ENCODE results near the gene MAMLD1.

MAMLD1 gene

GRCh38 chrX:150355913-150356312, 7.2 kb upstream of the MAMLD1 start:
- no peak overlapping the region for H3K27ac ChIP-seq
- H3K36me3 ChIP-seq = no peaks in the 10 kb centered on the region
- no peaks in the 10 kb centered on the region for H3K9me3 ChIP-seq (ENCODE audit: severe bottlenecking)
- no peak overlapping the region for H3K4me3 ChIP-seq (ENCODE audit: low read depth, low read length)
- DNase-seq = no peak
- TF ChIP-seq CTCF (IDR thresholded peaks at IDR 0.05; ENCODE audit: low read depth, low read length) = no peak
- peaks cover 91% of the 10 kb centered on the region for H3K27me3 ChIP-seq (ENCODE audit: insufficient read depth, low read depth, severe bottlenecking)

- Histone ChIP-seq H3K9me3 (ENCODE audit: severe bottlenecking) (no peaks in the 10 kb centered on the region), H3K27ac (no peak overlapping the region), H3K27me3 (ENCODE audit: insufficient read depth, low read depth, severe bottlenecking) (peaks cover 96% of the 10 kb centered on the region), H3K4me3 (ENCODE audit: low read depth, low read length) (no peak overlapping the region), H3K36me3 (no peaks in the 10 kb centered on the region)
- TF ChIP-seq CTCF (IDR thresholded peaks at IDR 0.05; ENCODE audit: low read depth, low read length) = no peak
- peak; percentile 7 for DNase-seq
Measured at GRCh38 chrX:150357790-150358189, 5.3 kb upstream of the MAMLD1 start.

GRCh38 chrX:150358651-150359050, 4.5 kb upstream of the MAMLD1 start:
- TF ChIP-seq CTCF (IDR thresholded peaks at IDR 0.05; ENCODE audit: low read depth, low read length) = no peak
- Histone ChIP-seq H3K4me3 (ENCODE audit: low read depth, low read length) (no peak overlapping the region), H3K36me3 (no peaks in the 10 kb centered on the region), H3K27ac (no peak overlapping the region), H3K27me3 (ENCODE audit: insufficient read depth, low read depth, severe bottlenecking) (peaks cover 96% of the 10 kb centered on the region), H3K9me3 (ENCODE audit: severe bottlenecking) (no peaks in the 10 kb centered on the region)
- peak; percentile 2 for DNase-seq

- Histone ChIP-seq H3K9me3 (ENCODE audit: severe bottlenecking) (peaks cover 6% of the 10 kb centered on the region), H3K36me3 (no peaks in the 10 kb centered on the region), H3K27me3 (ENCODE audit: insufficient read depth, low read depth, severe bottlenecking) (peaks cover 96% of the 10 kb centered on the region), H3K27ac (no peak overlapping the region), H3K4me3 (ENCODE audit: low read depth, low read length) (no peak overlapping the region)
- no peak for TF ChIP-seq CTCF (IDR thresholded peaks at IDR 0.05; ENCODE audit: low read depth, low read length)
- DNase-seq = peak; percentile 2
Measured at GRCh38 chrX:150360331-150360730, 2.8 kb upstream of the MAMLD1 start.

GRCh38 chrX:150361070-150361776, 1.9 kb upstream of the MAMLD1 start:
- no peak overlapping the region for H3K4me3 ChIP-seq (ENCODE audit: low read depth, low read length)
- no peaks in the 10 kb centered on the region for H3K36me3 ChIP-seq
- peaks cover 98% of the 10 kb centered on the region for H3K27me3 ChIP-seq (ENCODE audit: insufficient read depth, low read depth, severe bottlenecking)
- no peak for TF ChIP-seq CTCF (IDR thresholded peaks at IDR 0.05; ENCODE audit: low read depth, low read length)
- H3K9me3 ChIP-seq (ENCODE audit: severe bottlenecking) = peaks cover 6% of the 10 kb centered on the region
- peak; percentile 17 for DNase-seq
- no peak overlapping the region for H3K27ac ChIP-seq
